H1 (cell line): ENCODE results near the gene APOO. TPM values are rescaled to one million over a fixed set of nuclear protein-coding genes. Genes with fewer than 3 reads are reported as not detected.

ENCODE experiments used
- CTCF ChIA-PET: fragments of 300-600 bp; sonication (Branson Sonifier 250); formaldehyde crosslinking; loops from one replicate; lab custom pipeline; 2021; ENCODE audit not compliant: partially characterized antibody; lab: Charles Lee
- POLR2A ChIA-PET: fragments of 300-600 bp; sonication (Branson Sonifier 250); formaldehyde crosslinking; loops from one replicate; lab custom pipeline; 2021; ENCODE audit warnings: inconsistent platforms; ENCODE audit not compliant: partially characterized antibody; lab: Charles Lee
- DNase-seq, 2 experiments: peaks; one replicate each; pipeline versions ENCODE4 v3.0.0 to v3.0.0-alpha.2; 2010 to 2022; ENCODE audit warnings: low spot score in 2 of 2, low read depth in 1 of 2, mixed read lengths in 1 of 2
- FAIRE-seq: peaks from 2 replicates; lab custom pipeline; 2011; peaks lifted over from hg19 to GRCh38; lab: Jason Lieb, UNC
- H2AFZ ChIP-seq: 2 replicates; pipeline ENCODE4 v1.8.1; 2012; ENCODE audit warnings: low read length, inconsistent platforms
- H2AK5ac ChIP-seq: 2 replicates; pipeline ENCODE4 v1.6.1; 2013; ENCODE audit warnings: low read depth, low read length
- H2BK120ac ChIP-seq: replicated peaks from 2 replicates; pipeline ENCODE3; 2013; ENCODE audit warnings: low read depth, low read length, inconsistent platforms
- H2BK12ac ChIP-seq: 2 replicates; pipeline ENCODE4 v1.6.1; 2013; ENCODE audit warnings: low read depth, low read length
- H2BK15ac ChIP-seq: 2 replicates; pipeline ENCODE4 v1.6.1; 2013; ENCODE audit warnings: low read length
- H2BK20ac ChIP-seq: 2 replicates; pipeline ENCODE4 v1.6.1; 2013; ENCODE audit warnings: low read length
- H2BK5ac ChIP-seq: 2 replicates; pipeline ENCODE4 v1.6.1; 2013; ENCODE audit warnings: low read depth, low read length
- H3K14ac ChIP-seq: 2 replicates; pipeline ENCODE4 v1.6.1; 2013; ENCODE audit warnings: inconsistent platforms; ENCODE audit not compliant: insufficient read length
- H3K18ac ChIP-seq: 2 replicates; pipeline ENCODE4 v1.6.1; 2013; ENCODE audit warnings: low read length; ENCODE audit errors: extremely low read depth
- H3K23ac ChIP-seq: 2 replicates; pipeline ENCODE4 v1.6.1; 2013; ENCODE audit warnings: inconsistent platforms; ENCODE audit not compliant: insufficient read length
- H3K23me2 ChIP-seq: 2 replicates; pipeline ENCODE4 v1.6.1; 2013; ENCODE audit warnings: low read depth, low read length
- H3K27ac ChIP-seq: 2 replicates; pipeline ENCODE4 v1.6.1; 2011; ENCODE audit warnings: low read depth, low read length, inconsistent platforms
- H3K27me3 ChIP-seq, 4 experiments: replicated peaks in 1 of 4; 1 replicate in 1 of 4; 2 replicates in 3 of 4; pipeline versions ENCODE4 v1.6.1 to v1.8.1; 2011 to 2013; ENCODE audit warnings: low read length in 3 of 4, mild to moderate bottlenecking in 3 of 4, inconsistent platforms in 2 of 4, mixed read lengths in 2 of 4, moderate library complexity in 1 of 4; ENCODE audit not compliant: control insufficient read depth in 3 of 4, insufficient read depth in 3 of 4; ENCODE audit errors: extremely low read depth in 1 of 4
- H3K36me3 ChIP-seq, 4 experiments: 2 replicates each; pipeline versions ENCODE4 v1.6.1 to v1.8.1; 2011 to 2013; ENCODE audit warnings: mild to moderate bottlenecking in 4 of 4, low read length in 3 of 4, moderate library complexity in 2 of 4, control low read depth in 1 of 4, inconsistent platforms in 1 of 4; ENCODE audit not compliant: insufficient read depth in 4 of 4, control insufficient read depth in 2 of 4
- H3K4ac ChIP-seq: replicated peaks from 2 replicates; pipeline ENCODE3; 2013; ENCODE audit warnings: low read length, low read depth, mixed read lengths, inconsistent platforms; ENCODE audit not compliant: insufficient read length
- H3K4me1 ChIP-seq, 4 experiments: replicated peaks in 1 of 4; 1 replicate in 1 of 4; 2 replicates in 3 of 4; pipeline versions ENCODE4 v1.6.1 to v1.8.1; 2011 to 2013; ENCODE audit warnings: low read length in 3 of 4, inconsistent platforms in 2 of 4, mixed read lengths in 1 of 4; ENCODE audit not compliant: insufficient read depth in 4 of 4, control insufficient read depth in 3 of 4
- H3K4me2 ChIP-seq, 2 experiments: 2 replicates each; pipeline versions ENCODE4 v1.6.1 to v1.8.1; 2011 to 2013; ENCODE audit warnings: low read depth in 2 of 2, low read length in 2 of 2, control low read depth in 1 of 2, inconsistent platforms in 1 of 2, mild to moderate bottlenecking in 1 of 2; ENCODE audit not compliant: insufficient read depth in 1 of 2
- H3K4me3 ChIP-seq, 4 experiments: fragments of 200-600, 300-600 bp in 1 of 4; sonication (generic), shearing (Covaris generic), sonication (Bioruptor Twin) in 1 of 4; 2 replicates each; pipeline versions ENCODE4 v1.5.1 to v1.8.1; 2011 to 2016; ENCODE audit warnings: low read length in 4 of 4, low read depth in 3 of 4, control low read depth in 2 of 4, inconsistent platforms in 2 of 4, mild to moderate bottlenecking in 2 of 4, mixed read lengths in 1 of 4, moderate library complexity in 1 of 4; ENCODE audit not compliant: insufficient read depth in 2 of 4; ENCODE audit errors: extremely low read depth in 1 of 4
- H3K56ac ChIP-seq: replicated peaks from 2 replicates; pipeline ENCODE3; 2013; ENCODE audit warnings: low read depth, mild to moderate bottlenecking, mixed read lengths, low read length, inconsistent platforms; ENCODE audit not compliant: insufficient read length
- H3K79me1 ChIP-seq: 2 replicates; pipeline ENCODE4 v1.6.1; 2013; ENCODE audit warnings: low read depth, low read length, control low read depth
- H3K79me2 ChIP-seq, 2 experiments: 2 replicates each; pipeline versions ENCODE4 v1.6.1 to v1.8.1; 2012 to 2013; ENCODE audit warnings: low read length in 2 of 2, mild to moderate bottlenecking in 2 of 2, inconsistent platforms in 1 of 2; ENCODE audit not compliant: insufficient read depth in 2 of 2, control insufficient read depth in 1 of 2
- H3K9ac ChIP-seq, 4 experiments: replicated peaks in 1 of 4; 1 replicate in 1 of 4; 2 replicates in 3 of 4; pipeline versions ENCODE4 v1.6.1 to v1.8.1; 2011 to 2013; ENCODE audit warnings: low read depth in 3 of 4, low read length in 3 of 4, control low read depth in 2 of 4, mild to moderate bottlenecking in 2 of 4, moderate library complexity in 2 of 4, inconsistent platforms in 1 of 4; ENCODE audit errors: extremely low read depth in 1 of 4
- H3K9me3 ChIP-seq, 2 experiments: 2 replicates each; pipeline versions ENCODE4 v1.6.1 to v1.8.1; 2012 to 2013; ENCODE audit warnings: mild to moderate bottlenecking in 2 of 2, moderate library complexity in 2 of 2, control low read depth in 1 of 2, inconsistent platforms in 1 of 2, low read depth in 1 of 2, low read length in 1 of 2, mixed read lengths in 1 of 2; ENCODE audit not compliant: insufficient read depth in 2 of 2
- H4K20me1 ChIP-seq, 2 experiments: replicated peaks in 1 of 2; 2 replicates each; pipeline versions ENCODE3 to v1.8.1; 2011 to 2013; ENCODE audit warnings: inconsistent platforms in 2 of 2, low read length in 2 of 2, mild to moderate bottlenecking in 1 of 2; ENCODE audit not compliant: insufficient read depth in 2 of 2, control insufficient read depth in 1 of 2
- H4K5ac ChIP-seq: 2 replicates; pipeline ENCODE4 v1.6.1; 2013; ENCODE audit warnings: low read length, low read depth, mixed read lengths, inconsistent platforms; ENCODE audit not compliant: insufficient read length
- H4K8ac ChIP-seq: 2 replicates; pipeline ENCODE4 v1.8.0; 2013; ENCODE audit warnings: mild to moderate bottlenecking, moderate library complexity, low read length, inconsistent platforms; ENCODE audit not compliant: insufficient read depth; ENCODE audit errors: extremely low read depth
- H4K91ac ChIP-seq: replicated peaks from 2 replicates; pipeline ENCODE3; 2013; ENCODE audit warnings: low read length, mixed read lengths, inconsistent platforms; ENCODE audit not compliant: insufficient read length
- KDM1A ChIP-seq: fragments of 200-600, 300-600 bp; sonication (generic); IDR thresholded peaks from 2 replicates; pipeline ENCODE4 v1.7.1; 2016; ENCODE audit warnings: mild to moderate bottlenecking, low read length, borderline replicate concordance
- RAD21 ChIP-seq, 2 experiments: IDR thresholded peaks in 1 of 2; conservative IDR thresholded peaks in 1 of 2; 2 replicates each; pipeline ENCODE4 v1.6.1; 2011; ENCODE audit warnings: low read depth in 2 of 2, low read length in 2 of 2, improper control_type of control experiment in 1 of 2, inconsistent platforms in 1 of 2, mild to moderate bottlenecking in 1 of 2, moderate library complexity in 1 of 2
- RBBP5 ChIP-seq: IDR thresholded peaks from 2 replicates; pipeline ENCODE4 v1.7.1; 2012; ENCODE audit warnings: low read depth, mild to moderate bottlenecking, inconsistent platforms, low read length, moderate library complexity, borderline replicate concordance
- SP2 ChIP-seq: IDR thresholded peaks from 2 replicates; pipeline ENCODE4 v1.6.1; 2012; ENCODE audit warnings: mild to moderate bottlenecking, low read length, inconsistent platforms
- SRF ChIP-seq: IDR thresholded peaks from 2 replicates; pipeline ENCODE4 v1.6.1; 2011; ENCODE audit warnings: mild to moderate bottlenecking, low read depth, low read length, moderate library complexity
- WGBS, 2 experiments: shearing (Covaris generic) in 1 of 2; methylation state at CpG; one replicate each; pipeline versions ENCODE4 v1.1.6 to v1.1.7; 2013 to 2015; ENCODE audit warnings: low lambda C conversion rate in 2 of 2, mixed read lengths in 2 of 2, inconsistent platforms in 1 of 2, low coverage in 1 of 2, missing lambda C conversion rate in 1 of 2; ENCODE audit not compliant: insufficient replicate concordance in 2 of 2, insufficient coverage in 1 of 2, insufficient read length in 1 of 2; ENCODE audit errors: extremely low coverage in 1 of 2, missing lambda C conversion rate in 1 of 2; 5-methylcytosine and 5-hydroxymethylcytosine counted together
- long read RNA-seq, 2 experiments: library from RNA in 1 of 2; library from capped mRNA in 1 of 2; stranded (forward); transcript quantifications; one replicate each; pipeline ENCODE4 v2.0.0, GENCODE V29; 2021; ENCODE audit warnings: inconsistent platforms in 1 of 2
- polyA minus RNA-seq, 3 experiments: library from RNA; depleted of rRNA, polyadenylated mRNA; stranded (reverse); fragments of >200 nt; gene quantifications; 1 replicate in 2 of 3; 2 replicates in 1 of 3; pipeline ENCODE4 v1.2.3, GENCODE V29; 2011
- polyA plus RNA-seq, 7 experiments: library from polyadenylated mRNA; depleted of rRNA in 3 of 7; stranded (reverse) in 5 of 7; unstranded in 2 of 7; fragments of >200 nt in 5 of 7; fragments of 200-250 nt in 2 of 7; gene quantifications; 1 replicate in 5 of 7; 2 replicates in 1 of 7; 4 replicates in 1 of 7; pipeline versions ENCODE4 v1.2.1 to v1.2.3, GENCODE V29; 2011 to 2013; ENCODE audit warnings: missing spikeins in 2 of 7, mixed read lengths in 2 of 7
- total RNA-seq: library from RNA; stranded (reverse); fragmentation: NEBNext Ultra II Directional; extraction: Animal tissue kit (Norgen Biotek cat#: 25700); gene quantifications from 2 replicates; pipeline ENCODE4 v1.2.1, GENCODE V29; 2021
- TF ChIP-seq, protein P1 (sequence below): IDR thresholded peaks from 2 replicates; pipeline ENCODE4 v1.6.1; 2011; ENCODE audit warnings: low read length, improper control_type of control experiment

The APOO gene
- 45.0 and 48.9 TPM in 2 replicates for total RNA-seq
- 25.7 and 39.7 TPM in 2 replicates for polyA plus RNA-seq (2011; rRNA removed)
- 24.3 TPM for polyA plus RNA-seq (2011; cell fraction: cytosol; rRNA removed)
- polyA plus RNA-seq (2011; cell fraction: nucleus; rRNA removed): 13.0 TPM
- 30.6 to 42.6 TPM (median 35.0 TPM) in 4 replicates for polyA plus RNA-seq (2012, experiment 1 of 2)
- polyA plus RNA-seq (2012, experiment 2 of 2): 43.5 TPM
- polyA plus RNA-seq (2013, experiment 1 of 2): 103 TPM
- polyA plus RNA-seq (2013, experiment 2 of 2): 102 TPM
- polyA minus RNA-seq (2011; rRNA and poly(A)+ RNA removed): 12.6 and 17.6 TPM in 2 replicates
- polyA minus RNA-seq (2011; cell fraction: cytosol; rRNA and poly(A)+ RNA removed): 7.3 TPM
- 8.9 TPM for polyA minus RNA-seq (2011; cell fraction: nucleus; rRNA and poly(A)+ RNA removed)
- long read RNA-seq, experiment 1, transcript APOO-201 (9 exons, 1,118 nt): major isoform, 14 of 44 reads
- long read RNA-seq, experiment 1, partial matches to known transcripts: 10 of 44 reads
- long read RNA-seq, experiment 1, other reads (novel, unspliced or antisense): 19 of 44 reads
- long read RNA-seq, experiment 2, transcript APOO-201 (9 exons, 1,118 nt): major isoform, 31 of 73 reads
- long read RNA-seq, experiment 2, partial matches to known transcripts: 0 of 73 reads
- long read RNA-seq, experiment 2, other reads (novel, unspliced or antisense): 42 of 73 reads

DNA sequence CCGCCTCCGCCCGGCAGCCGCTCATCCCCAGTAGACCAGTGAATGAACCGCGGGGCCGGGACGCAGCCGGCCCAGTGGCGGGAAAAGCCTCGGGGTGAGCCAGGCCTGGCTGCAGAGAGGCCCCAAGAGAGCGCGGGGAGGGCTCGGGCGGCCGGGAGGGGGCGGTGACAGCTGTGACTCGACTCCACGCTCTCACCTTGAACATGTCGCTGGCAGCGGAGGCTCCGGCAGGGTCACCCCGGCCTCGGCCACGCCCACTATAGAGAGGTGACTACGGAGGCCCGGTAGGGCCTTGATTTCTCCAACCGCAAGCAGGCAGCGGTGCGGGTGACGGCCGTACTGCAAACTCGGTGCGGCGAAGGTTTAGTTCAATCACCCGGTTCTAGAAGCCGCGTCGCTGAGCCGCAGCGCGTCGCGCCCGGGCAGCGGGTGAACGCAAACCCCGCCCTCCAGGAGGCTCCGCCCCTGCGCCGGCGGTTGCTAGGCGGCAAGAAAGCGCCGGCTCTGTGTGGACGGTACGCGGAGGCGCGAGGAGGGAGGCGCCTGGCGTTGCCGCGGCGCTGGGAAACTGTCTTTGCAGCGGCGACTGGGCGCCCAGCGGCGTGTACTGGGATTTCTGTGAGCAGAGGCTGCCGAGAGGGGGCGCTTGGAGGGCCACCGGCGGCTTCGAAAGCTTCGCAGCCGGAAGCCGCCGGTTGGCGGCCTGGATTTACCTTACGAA is at the start of gene APOO, which contains the start of gene CXorf58:
TSS of gene APOO (minus strand) at position 441 of the 721 bp plus-strand sequence. CDS start at position 205, 236 bp downstream.
TSS of gene CXorf58 (plus strand) at position 509 of the 721 bp plus-strand sequence. CDS start 2,297 bp downstream, outside the sequence.
- DNase-seq (peak; percentile 84 to 87), FAIRE-seq (no peak)
- Histone ChIP-seq H2BK15ac (no peak within 1 kb of the TSS), H3K4me1 (peaks cover 0 to 4% (median 0%) of the 10 kb centered on the region in 4 experiments; a peak in 1 of 7 replicates), H3K4ac (no peak within 1 kb of the TSS), H2BK20ac (no peak within 1 kb of the TSS), H3K4me2 (peak within 1 kb of the TSS; percentile 48 to 57), H3K23me2 (no peaks in the 10 kb centered on the region), H3K79me1 (no peaks in the 10 kb centered on the region), H3K36me3 (no peaks in the 10 kb centered on the region), H3K79me2 (peaks cover 0 to 14% of the 10 kb centered on the region in 2 experiments; a peak in 2 of 4 replicates), H3K9ac (peak within 1 kb of the TSS; percentile 15 to 71 (median 50); a peak in 6 of 7 replicates), H4K20me1 (no peaks in the 10 kb centered on the region), H3K9me3 (no peaks in the 10 kb centered on the region), H3K27me3 (no peaks in the 10 kb centered on the region), H3K18ac (peak within 1 kb of the TSS; percentile 48; the same call in 1 of the 2 replicates), H2BK12ac (no peak within 1 kb of the TSS), H4K91ac (no peak within 1 kb of the TSS), H3K4me3 (peak within 1 kb of the TSS; percentile 58 to 90 (median 64)), H3K23ac (no peak within 1 kb of the TSS), H3K56ac (peak within 1 kb of the TSS; percentile 30), H3K27ac (peak within 1 kb of the TSS; percentile 45; the same call in 1 of the 2 replicates), H2AK5ac (no peak within 1 kb of the TSS), H3K14ac (no peak within 1 kb of the TSS), H4K8ac (peak within 1 kb of the TSS; percentile 68; the same call in 1 of the 2 replicates), H2BK5ac (peak within 1 kb of the TSS; percentile 44; the same call in 1 of the 2 replicates), H2BK120ac (no peak within 1 kb of the TSS), H4K5ac (peak within 1 kb of the TSS; percentile 91), H2AFZ (peak within 1 kb of the TSS; percentile 89; the same call in 1 of the 2 replicates)
- WGBS, 2 experiments: 3% methylated on average over 21 of the region's 81 CpGs; no CpG with 5 or more reads in 1 of the 2 experiments
- CTCF ChIA-PET: interaction anchor here (0.7 to 2.5 kb wide), 6 partner anchors 14 to 163 kb away, joined by 3 to 19 read pairs (median 3); partner anchors contain the start of gene EIF2S3
- POLR2A ChIA-PET: interaction anchor here (1.1 to 3.3 kb wide), 5 partner anchors 118 to 164 kb away, joined by 4 to 16 read pairs (median 11); partner anchors contain the start of genes ACOT9, EIF2S3 and SAT1
- TF ChIP-seq RAD21 (IDR thresholded peaks at IDR 0.05 in 1 of 2, conservative IDR thresholded peaks at IDR 0.05 in 1 of 2; ENCODE audit: low read depth in 2 of 2, low read length in 2 of 2) (peak; percentile 35 to 57; a peak in 3 of 4 replicates), RBBP5 (peak; percentile 72; the same call in 1 of the 2 replicates), SRF (no peak), KDM1A (no peak), SP2 (no peak)
- TF ChIP-seq, protein P1, sequence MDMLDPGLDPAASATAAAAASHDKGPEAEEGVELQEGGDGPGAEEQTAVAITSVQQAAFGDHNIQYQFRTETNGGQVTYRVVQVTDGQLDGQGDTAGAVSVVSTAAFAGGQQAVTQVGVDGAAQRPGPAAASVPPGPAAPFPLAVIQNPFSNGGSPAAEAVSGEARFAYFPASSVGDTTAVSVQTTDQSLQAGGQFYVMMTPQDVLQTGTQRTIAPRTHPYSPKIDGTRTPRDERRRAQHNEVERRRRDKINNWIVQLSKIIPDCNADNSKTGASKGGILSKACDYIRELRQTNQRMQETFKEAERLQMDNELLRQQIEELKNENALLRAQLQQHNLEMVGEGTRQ: no peak
